GM21515 (cell line): ENCODE data around the gene SREBF1.

Source experiments
- ATAC-seq: cut with Tn5 transposase; IDR thresholded peaks from one replicate; pipeline ENCODE4 v1.9.1; 2021; ENCODE audit not compliant: unreplicated experiment

The SREBF1 gene

GRCh38 chr17:17783116-17783824 is 53.5 kb downstream of the SREBF1 start:
- ATAC-seq: no peak

DNA sequence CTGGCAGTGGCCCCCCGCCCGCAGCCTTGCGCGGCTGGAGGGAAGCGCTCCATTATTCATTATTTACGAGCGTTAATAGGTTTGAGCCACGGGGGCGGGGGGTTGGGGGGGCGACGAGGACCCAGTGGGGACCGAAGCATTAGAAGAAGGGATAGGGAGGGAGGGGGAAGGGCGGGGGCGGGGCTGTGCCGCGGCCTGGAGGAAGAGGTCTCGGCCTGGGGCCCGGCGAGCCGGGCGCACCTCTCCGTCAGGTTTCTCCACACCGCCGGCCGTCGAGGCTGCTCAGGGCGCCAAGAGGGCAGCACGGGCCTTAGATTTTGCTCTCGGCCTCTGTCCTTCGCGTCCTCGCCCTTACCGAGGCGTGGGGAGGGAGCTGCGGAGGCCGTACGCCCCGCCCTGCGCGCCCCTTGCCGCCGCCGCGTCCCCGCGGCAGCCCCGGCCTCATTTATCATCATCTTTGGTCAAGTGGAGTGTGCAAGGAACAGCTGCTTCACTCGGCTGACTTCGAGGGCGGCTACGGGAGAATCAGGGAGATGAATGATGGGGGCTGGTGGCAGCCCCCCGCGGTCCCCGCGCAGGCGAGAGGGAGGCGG is 54.2 kb downstream of the SREBF1 start:
- ATAC-seq: no peak

DNA sequence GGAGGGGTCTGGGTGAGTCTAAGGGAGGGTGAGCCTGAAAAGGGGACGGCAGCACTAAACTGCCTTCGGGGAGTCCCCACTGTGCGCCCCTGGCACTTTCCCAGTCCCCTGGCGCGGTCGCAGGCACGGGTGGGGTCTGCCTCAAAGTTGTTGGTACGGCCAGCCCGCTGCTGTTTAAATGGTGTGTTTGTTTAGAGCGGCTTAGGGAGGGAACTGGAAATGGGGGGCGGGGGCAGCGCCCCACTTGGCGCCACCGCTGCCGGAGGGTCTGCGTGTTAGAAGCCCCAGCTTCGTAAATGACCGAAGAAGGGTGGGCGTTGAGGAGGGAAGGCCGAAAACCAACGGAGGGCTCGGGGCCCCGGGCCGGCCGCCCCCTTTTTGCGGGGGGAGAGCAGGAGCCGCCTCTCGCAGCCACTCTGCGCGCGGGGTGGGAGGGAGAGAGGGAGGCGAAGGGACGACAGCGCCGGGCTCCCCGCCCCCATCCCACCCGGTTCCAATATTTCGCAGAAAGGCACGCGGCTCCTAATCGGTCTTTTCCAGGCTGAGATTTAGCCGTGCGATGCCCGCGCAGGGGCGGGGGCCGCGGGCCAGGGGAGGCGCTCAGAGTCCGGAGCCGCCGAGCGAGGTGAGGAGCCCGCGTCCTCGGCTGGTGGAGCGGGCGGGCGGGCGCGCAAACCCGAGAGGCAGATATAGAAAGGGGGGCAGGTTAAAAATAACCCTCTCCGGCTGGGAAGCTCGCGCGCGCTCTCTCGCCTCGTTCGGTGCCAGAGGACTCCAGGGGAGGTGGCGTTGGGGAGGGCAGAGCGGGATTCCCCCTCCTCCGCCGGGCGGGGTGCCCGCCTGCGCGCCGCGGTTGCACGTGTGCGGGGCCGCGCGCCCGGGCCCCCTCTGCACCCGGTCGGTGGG is 54.9 kb downstream of the SREBF1 start:
- ATAC-seq: no peak

DNA sequence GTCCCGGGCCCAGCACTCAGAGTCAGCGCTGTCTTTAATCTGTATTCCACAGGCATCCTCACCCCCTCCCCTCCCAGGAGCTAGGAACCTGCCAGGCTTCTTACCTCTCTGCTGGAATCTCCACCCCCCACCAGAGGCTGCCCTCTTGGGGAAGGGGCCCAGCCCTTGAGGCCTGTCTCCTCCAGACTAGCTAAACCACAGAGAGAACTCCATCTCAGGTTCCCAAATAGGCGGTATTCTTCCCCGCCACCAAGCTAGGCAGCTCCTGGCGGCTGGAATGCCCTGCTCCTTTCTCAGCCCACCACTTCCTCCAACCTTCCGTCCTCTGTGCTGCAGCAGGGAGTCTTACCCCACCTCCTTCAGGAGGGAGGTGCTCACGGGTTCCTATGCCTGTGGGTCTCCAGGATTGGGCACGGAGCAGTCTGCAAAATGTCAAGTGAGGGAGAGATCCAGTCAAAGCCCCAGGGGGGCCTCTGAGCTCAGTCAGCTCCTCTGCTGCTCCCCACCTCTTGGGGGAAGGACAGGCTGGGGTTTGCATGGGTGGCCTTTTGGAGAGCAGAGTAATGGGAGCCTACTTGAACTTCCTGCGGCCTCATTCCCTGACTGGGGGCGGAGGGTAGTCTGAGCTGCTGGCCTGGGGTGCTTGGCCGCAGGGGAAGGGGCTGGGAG is 55.7 kb downstream of the SREBF1 start:
- no peak for ATAC-seq

GRCh38 chr17:17779015-17779611 is 57.7 kb downstream of the SREBF1 start:
- ATAC-seq: no peak

DNA sequence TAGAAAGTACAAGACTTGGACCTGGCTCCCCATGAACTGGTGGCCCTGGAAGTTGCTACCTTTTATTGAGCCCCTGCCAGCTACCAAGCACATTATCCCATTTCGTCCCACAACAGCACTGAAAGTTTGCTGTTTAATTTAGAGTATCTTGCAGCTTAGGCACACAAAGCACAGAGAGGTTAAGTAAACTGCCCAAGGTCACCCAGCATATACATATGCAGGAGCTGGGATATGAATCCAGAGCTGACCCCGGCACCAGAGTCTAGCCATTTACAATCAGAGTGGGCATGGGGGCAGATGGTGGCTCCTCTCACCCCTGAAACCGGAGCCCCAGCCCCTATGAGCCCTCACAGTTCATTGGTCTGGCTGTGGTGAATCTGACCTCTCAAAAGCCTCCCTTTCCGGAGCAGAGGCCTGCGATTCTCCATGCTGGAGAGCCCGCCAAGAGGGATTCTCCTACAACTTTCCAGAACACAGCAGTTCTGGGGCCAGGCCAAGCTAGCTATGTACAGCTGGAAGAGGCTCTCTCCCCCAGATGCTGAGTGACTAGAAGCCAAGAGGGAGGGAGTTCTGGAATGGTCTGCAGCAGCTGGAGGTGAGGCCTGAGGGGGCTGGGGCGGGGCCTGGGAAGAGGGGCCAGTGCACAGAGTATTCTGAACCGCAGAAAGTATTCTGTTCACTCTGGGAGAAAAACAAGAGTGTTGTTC is 58.3 kb downstream of the SREBF1 start:
- ATAC-seq: no peak

- ATAC-seq: no peak
These were observed 59.9 kb downstream of the SREBF1 start for GRCh38 chr17:17776889-17777288.

- ATAC-seq: no peak
These were observed 62.5 kb downstream of the SREBF1 start for GRCh38 chr17:17774009-17774881.

GRCh38 chr17:17772231-17772630 is 64.6 kb downstream of the SREBF1 start:
- ATAC-seq: no peak

- ATAC-seq: no peak
These were observed 65.1 kb downstream of the SREBF1 start for GRCh38 chr17:17771498-17772201.

- no peak for ATAC-seq
These were observed 66.1 kb downstream of the SREBF1 start for GRCh38 chr17:17770632-17771044.

GRCh38 chr17:17769869-17770631 is 66.7 kb downstream of the SREBF1 start:
- ATAC-seq: no peak

DNA sequence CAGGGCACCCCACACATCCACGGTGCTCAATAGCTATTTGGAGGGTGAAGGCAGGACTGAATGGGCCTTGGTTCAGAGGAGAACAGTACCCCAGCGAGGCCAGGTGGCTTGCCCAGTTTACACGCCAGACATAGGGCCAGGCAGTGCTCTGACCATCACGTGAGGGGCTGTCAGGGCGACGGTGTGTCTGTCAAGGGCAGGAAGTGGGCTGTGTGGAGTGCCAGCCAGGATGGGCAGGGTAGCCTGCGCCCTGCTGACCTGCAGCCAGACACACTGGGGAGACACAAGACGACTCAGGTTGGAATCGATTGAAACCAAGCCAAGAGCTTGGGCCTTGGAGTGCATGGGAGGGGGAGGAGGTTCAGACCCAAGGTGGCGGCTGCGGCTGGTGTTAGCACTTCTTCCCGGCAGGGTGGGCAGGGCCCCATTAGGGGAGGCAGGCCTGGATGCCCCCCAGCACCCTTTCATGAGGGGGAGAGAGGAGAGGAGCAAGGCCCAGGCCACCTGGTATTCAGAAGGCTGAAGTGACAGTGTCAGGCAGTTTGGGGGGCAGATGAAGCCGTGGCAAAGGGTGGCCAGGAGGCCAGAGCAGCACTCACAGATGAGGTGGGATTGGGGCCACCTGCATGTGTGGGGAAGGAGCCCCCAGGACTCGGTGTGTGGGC is 68.2 kb downstream of the SREBF1 start:
- no peak for ATAC-seq

DNA sequence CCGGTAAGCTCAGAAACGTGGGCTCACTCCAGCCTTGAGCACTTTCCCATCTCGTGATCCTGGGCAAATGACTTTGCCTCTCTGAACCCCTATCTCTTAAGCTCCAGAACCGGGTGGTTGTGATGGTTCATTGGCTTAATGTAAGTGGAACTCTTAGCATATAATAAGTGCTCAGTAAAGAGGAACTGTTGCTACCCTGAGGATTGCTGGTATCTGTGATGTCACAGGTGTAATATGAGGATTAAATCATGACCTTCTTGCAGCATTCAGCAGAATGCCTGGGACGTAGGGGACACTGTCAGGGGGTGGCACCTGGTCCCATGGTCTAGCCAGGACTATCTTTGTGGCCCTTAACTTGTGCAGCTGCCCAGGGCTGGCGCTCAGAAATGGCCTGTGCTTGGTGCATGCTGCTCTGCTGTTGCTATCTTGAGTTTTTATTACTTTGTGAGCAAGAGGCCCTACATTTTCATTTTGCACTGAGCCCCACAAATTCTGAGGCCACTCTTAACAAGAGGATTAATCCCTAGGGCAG is 68.8 kb downstream of the SREBF1 start:
- no peak for ATAC-seq

DNA sequence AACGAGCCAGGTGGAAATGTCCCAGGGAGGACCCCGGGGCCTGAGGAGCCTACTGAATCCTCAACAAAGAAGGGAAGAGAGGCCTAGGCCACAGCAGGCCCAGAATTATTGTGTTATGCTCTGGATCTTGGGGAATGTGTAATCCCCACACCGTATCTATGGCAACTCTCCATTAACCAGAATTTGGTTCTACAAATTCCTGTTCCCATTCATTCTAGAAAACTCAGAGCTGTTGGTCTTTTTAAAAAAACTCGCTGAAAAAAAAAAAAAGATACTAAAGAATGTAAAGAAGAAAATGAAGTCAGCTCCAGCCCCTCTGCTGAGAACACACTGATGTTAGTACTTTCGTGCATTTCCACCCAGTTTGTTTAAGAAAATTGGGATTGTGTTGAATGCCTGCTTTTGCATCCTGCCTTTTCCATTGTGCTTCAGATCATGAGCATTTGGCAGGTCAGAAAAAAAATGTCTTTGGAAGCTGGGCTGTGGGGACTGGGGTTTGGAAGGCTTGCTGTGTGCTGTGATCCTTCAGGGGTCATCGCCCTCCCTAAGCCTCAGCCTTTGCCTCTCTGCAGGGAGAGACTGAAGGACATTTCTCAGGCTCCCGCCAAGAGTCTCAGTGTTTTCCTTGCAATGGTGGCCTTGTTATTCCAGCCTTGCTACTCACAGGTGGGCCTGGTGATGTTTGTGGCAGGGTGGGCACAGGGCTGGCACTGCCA is 69.5 kb downstream of the SREBF1 start:
- ATAC-seq: no peak

DNA sequence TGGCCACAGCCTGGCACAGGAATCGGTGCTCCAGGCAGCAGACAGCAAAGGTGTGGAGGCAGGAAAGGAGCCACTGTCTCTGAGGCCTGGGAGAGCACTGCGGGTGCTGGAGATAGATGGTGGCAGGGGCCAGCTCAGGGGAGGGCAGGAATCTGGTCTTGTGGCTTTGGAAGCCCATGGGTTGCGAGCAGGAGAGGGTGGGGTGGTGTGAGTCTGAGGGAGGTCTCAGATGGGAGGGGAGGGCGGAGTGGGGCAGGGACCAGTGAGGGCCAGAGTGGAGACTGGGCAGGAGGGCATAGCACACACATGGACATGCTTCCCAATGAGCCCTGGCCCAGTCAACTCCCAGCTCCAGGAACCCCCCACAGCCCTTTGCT is 70.1 kb downstream of the SREBF1 start:
- ATAC-seq: no peak
